ENCODE measurements around the gene RRP1B.
A peak's percentile ranks its signal among the peaks of the same experiment; 100 is the strongest.
"Not testable (repeated sequence)": the region's sequence is repeated elsewhere in the genome, so short reads cannot be mapped to it uniquely, and the experiment has no call there.

Gene RRP1B

GRCh38 chr21:43643193-43643592, 16.2 kb upstream of the RRP1B start:
- DNase-seq (ENCODE audit: low spot score) = no peak

DNA sequence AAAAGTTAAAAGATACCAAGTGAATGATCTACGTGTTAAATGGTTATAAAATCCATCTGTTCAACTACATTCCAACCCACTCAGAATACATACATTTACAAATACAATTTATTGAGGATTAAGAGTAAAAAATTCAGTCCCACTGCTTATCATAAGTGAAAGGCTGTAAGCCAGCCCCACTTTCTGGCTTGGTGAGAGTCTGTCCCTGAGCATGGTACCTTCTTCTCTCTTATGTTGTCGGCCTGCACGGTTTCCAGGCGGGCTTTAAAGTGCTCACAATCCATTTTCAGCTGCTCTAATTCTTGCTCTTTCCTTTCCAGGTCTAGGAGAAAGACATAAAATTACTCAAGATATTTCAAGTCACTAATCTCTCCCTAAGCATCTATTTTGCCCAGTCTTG, 15.3 kb upstream of the RRP1B start:
- DNase-seq (ENCODE audit: low spot score) = no peak

DNA sequence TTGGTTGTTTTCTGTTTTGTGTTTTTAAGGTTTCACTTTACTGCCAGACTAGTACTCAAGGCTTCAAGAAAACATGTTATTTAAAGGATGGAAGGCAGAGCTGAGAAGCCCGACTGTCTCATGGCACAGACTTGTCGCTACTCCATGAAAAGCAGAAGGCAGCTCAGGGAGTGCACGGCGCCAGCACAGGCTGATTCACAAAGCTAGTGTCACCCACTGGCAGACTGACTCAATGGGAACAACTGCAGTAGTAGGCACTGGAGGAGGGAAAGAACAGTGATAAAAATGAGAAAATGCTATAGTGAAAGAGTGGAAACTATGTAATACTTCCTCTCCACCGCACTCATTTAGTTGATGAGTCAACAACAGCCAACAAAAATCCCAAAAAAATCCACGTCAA, 14.8 kb upstream of the RRP1B start:
- DNase-seq (ENCODE audit: low spot score) = no peak

DNA sequence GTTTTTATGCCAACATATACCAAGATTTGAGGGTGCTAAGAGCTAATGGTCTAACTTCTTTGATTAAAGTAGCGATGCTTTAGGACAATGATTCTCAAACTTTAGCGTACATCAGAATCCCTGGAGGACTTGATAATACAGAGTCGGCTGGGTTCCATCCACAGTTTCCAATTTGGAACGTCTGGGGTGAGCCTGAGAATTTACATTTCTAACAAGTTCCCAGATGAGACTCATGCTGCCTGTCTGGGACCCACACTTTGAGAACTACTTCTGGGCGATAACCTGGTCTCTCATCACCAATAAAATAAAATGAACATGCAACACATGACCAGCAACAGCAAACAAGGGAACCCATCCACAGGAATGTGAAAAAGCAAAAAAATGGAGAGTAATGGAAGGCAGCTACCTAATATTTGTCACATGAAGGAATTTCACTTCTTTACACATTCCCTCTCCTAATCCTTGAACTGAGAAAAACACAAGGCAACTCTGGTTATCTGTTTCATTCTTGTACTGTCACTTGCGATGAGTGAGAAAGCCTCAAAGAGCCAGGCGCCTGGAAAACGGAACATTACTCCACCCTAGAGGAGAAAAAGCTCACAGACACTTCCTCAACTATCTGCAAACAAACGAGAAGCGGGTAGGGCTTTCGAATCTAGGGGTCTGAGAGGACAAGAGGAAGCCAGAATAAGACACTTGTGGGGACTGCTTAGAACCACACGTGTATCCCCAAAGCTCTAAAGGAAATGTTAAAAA, 14.0 kb upstream of the RRP1B start:
- DNase-seq (ENCODE audit: low spot score) = no peak

DNA sequence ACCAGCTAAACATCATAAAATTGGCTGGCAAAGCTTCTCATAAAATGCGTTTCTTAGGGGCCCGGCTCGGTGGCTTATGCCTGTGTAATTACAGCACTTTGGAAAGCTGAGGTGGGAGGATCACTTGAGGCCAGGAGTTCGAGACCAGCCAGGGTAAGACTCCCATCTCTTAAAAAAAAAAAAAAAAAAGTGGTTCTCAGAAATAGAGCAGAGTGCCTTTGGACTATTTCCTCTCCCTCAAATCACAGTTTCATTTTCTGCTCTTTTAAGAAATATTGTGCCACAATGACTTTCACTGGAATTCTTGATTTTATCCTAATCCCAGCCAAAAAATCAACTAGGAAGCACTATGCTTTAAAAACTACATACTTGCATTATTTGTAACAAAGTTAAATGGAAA, 13.4 kb upstream of the RRP1B start:
- no peak for DNase-seq (ENCODE audit: low spot score)

DNA sequence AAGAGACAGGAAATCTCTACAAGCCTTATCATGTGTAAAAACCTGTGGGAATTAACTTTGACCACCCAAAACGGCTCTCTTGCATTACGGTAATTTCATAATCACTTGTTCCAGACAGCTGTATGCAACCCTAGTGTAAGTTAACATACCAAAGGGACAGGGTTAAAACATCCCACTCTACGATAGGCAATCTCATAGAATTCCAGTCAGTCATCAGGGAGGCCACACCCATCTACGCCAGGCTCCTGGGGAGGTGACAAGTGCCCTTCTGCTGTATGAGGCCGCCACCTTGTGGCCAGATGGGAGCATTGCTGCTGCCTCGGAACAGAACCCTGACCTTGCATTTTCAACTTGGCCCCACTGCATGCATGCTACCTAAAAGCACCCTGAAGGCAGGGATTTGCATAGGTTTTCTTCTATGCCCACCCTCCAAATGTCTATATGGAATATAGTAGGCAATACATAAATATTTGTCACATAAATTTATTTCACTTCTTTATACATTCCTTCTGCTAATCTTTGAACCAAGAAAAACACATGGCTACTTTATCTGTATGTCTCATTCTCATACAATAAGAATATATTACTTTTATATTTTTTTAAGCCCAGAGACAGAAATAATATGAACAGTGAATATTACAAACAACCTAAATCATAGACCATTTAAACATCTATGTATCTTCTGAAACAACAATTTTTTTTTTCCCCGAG, 12.7 kb upstream of the RRP1B start:
- peak; percentile 92 for DNase-seq (ENCODE audit: low spot score)

- DNase-seq (ENCODE audit: low spot score) = no peak
These were observed 11.2 kb upstream of the RRP1B start for GRCh38 chr21:43648171-43648570.

GRCh38 chr21:43651926-43652325, 7.4 kb upstream of the RRP1B start:
- not testable (repeated sequence) for DNase-seq (ENCODE audit: low spot score)

DNA sequence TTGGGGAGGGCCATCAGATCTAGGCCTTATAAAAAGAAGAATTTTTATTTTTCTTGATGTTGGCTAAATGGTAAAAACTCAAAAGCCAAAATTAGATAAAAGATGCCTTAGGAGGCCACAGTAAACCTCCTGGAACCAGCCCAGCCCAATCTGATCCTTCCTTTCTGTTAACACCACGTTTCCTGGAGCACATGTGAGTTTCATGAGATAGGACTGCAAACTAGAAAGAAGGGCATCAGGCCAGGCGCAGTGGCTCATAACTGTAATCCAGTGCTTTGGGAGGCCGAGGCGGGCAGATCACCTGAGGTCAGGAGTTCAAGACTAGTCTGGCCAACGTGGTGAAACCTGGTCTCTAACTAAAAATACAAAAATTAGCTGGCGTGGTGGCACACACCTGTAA, 6.7 kb upstream of the RRP1B start:
- no peak for DNase-seq (ENCODE audit: low spot score)

DNA sequence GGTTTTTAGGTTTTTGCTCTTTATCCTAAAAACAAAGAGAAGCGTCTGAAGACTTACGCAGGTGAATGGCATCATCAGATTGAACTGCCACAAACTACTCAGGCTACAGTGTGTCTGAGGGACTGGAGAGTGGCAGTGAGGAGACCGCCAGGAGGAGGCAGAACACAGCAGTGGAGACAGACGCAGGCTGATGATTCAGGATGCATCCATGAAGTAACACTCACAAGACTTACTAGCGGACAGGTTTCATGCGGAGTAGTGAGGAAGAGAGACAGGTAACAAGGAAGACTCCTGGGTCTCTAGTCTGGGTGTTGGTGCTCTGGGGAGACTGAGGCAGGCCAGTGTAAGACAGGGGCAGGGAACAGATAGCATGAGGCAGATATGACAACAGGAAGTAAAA, 5.7 kb upstream of the RRP1B start:
- no peak for DNase-seq (ENCODE audit: low spot score)

- no peak for DNase-seq (ENCODE audit: low spot score)
These were observed 4.4 kb upstream of the RRP1B start for GRCh38 chr21:43654806-43655489.

GRCh38 chr21:43657355-43658087, 1.8 kb upstream of the RRP1B start:
- no peak for DNase-seq (ENCODE audit: low spot score)

DNA sequence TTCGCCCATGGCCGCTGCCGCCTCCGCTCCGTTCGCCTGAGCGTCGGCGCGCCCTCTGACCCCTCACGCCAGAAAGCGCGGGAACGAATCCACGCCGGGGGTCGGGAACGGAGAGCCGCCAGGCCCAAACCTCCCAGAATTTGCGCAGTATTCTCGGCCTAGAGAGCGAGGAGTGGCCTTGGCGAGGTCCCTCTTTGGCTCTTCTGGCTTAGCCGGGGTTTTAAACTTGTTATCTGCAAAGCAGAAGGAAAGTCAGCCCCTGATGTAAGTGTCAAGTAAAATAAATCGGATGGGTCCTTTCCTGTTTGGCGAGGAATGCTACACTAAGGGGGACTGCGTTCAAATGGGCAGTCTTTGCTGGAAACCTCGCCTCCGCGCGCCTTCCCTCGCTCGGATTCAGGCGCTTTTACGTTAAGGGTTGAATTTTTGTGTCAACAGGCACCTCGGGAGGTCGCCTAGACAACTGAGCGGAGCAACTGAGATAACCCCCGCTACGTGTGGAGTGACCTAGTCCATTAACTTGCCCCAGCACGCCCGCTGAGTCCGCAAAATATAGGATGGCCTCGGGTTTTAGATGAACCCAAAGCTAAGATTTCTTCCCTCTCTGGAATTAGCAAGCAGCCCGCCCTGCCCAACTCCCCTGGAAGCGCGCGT, 1.1 kb upstream of the RRP1B start:
- DNase-seq (ENCODE audit: low spot score) = no peak

- no peak for DNase-seq (ENCODE audit: low spot score)
These were observed 608 bp upstream of the RRP1B start for GRCh38 chr21:43658769-43659135.

DNA sequence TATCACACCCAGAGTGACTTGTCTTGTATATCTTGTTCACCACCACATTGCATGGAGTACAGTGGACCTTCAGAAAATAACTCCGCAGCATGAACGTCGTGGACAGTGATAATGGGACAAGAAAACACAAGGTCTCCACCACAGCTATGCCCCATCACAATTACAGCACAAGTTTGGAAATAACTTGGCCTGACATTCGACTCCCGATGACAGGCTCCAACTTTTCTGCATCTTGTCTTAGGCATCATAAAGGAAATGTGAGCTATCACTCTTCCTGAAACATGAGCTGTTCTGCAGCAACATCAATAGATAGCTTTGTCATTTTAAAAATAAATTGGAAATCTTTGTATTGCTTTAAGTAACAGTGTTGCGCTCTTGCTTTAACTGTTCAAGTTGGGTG, 2.9 kb downstream of the RRP1B start:
- no peak for DNase-seq (ENCODE audit: low spot score)

DNA sequence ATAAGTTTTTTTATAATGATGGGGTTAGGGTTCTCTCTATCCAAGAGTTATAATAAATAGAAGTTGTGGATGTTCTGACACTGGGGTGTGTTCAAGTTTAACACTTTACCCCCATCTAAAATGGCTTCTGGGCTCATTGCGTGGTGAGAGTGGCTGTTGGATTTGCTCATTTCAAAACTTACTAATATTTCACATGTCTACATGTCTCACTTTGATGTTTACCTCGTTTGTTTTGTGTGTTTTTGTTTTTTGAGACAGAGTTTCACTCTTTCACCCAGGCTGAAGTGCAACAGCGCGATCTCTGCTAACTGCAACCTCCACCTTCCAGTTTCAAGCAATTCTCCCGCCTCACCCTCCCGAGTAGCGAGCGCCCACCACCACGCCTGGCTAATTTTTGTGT, 3.7 kb downstream of the RRP1B start:
- DNase-seq (ENCODE audit: low spot score) = no peak

- no peak for DNase-seq (ENCODE audit: low spot score)
These were observed 5.0 kb downstream of the RRP1B start for GRCh38 chr21:43664358-43664757.

GRCh38 chr21:43665879-43666278, 6.5 kb downstream of the RRP1B start:
- DNase-seq (ENCODE audit: low spot score) = no peak

- DNase-seq (ENCODE audit: low spot score) = no peak
These were observed 8.0 kb downstream of the RRP1B start for GRCh38 chr21:43667191-43667904.

- DNase-seq (ENCODE audit: low spot score) = no peak
These were observed 10.7 kb downstream of the RRP1B start for GRCh38 chr21:43669828-43670605.

DNA sequence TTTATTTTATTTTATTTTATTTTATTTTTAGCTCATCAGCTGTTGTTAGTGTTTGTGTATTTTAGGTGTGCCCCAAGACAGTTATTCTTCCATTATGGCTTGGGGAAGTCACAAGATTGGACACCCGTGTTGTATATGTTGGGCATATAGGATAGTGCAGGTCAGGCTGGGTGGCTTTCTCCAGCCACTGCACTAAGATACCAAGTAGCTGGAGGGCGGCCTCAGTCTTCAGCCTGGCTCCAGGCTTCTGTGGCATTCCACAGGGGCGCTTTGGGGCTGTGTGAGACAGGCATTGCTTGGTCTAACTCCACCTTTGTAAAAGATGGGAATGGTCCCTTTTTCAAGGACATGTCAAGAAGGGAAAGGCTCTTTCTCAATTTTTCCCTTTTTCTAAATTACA, 16.5 kb downstream of the RRP1B start:
- DNase-seq (ENCODE audit: low spot score) = no peak
